Measurements from ENCODE around the gene KIF26B. TPM values are rescaled to one million over a fixed set of nuclear protein-coding genes. Genes with fewer than 3 reads are reported as not detected.
A peak's percentile ranks its signal among the peaks of the same experiment; 100 is the strongest.

KIF26B gene
- polyA plus RNA-seq, 2 of the 4 experiments (the other 2 are of a cell fraction), result 0.01 to 0.04 TPM

DNA sequence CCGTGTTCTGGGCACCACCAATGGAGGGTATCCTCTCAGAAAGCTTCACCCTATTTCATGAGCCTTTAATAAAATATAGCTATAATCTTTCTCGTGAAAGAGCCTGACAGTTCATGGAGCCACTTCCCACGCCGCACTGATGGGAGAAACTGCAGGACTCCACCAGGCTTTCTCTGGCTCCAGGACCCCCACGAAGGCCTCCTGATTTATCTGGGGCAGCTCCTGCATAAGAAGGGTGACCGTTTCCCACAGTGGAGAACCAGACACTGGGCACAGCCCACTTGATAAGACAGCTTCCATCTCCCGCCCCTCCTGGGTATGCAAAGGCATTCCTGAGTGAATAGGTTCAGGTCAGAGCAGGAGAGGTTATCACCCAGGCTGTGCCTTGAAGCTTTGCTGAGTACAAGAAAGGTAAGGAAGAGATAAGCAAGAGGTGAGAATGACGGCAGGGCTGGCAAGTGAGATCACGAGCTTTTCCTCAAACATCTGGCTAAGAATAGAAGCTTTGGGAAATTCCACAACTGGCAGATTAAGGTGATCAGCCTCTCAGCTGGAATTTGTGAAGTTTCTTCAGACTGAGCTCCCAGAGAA is 499.8 kb downstream of the KIF26B start:
- 31% methylated on average over 9 of the region's 9 CpGs for WGBS (ENCODE audit: missing lambda C conversion rate)
- TF ChIP-seq SREBF2 (IDR thresholded peaks at IDR 0.05), result no peak
- TF ChIP-seq, protein P1, sequence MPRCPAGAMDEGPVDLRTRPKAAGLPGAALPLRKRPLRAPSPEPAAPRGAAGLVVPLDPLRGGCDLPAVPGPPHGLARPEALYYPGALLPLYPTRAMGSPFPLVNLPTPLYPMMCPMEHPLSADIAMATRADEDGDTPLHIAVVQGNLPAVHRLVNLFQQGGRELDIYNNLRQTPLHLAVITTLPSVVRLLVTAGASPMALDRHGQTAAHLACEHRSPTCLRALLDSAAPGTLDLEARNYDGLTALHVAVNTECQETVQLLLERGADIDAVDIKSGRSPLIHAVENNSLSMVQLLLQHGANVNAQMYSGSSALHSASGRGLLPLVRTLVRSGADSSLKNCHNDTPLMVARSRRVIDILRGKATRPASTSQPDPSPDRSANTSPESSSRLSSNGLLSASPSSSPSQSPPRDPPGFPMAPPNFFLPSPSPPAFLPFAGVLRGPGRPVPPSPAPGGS (IDR thresholded peaks at IDR 0.05), result no peak
- TF ChIP-seq FOSL2 (IDR thresholded peaks at IDR 0.05), result no peak
- no peak for TF ChIP-seq FOSL2 (CRISPR knock-in tag; IDR thresholded peaks at IDR 0.05)
- TF ChIP-seq NPAS2 (CRISPR knock-in tag; IDR thresholded peaks at IDR 0.05; ENCODE audit: borderline replicate concordance), result no peak
- TF ChIP-seq, protein P2, sequence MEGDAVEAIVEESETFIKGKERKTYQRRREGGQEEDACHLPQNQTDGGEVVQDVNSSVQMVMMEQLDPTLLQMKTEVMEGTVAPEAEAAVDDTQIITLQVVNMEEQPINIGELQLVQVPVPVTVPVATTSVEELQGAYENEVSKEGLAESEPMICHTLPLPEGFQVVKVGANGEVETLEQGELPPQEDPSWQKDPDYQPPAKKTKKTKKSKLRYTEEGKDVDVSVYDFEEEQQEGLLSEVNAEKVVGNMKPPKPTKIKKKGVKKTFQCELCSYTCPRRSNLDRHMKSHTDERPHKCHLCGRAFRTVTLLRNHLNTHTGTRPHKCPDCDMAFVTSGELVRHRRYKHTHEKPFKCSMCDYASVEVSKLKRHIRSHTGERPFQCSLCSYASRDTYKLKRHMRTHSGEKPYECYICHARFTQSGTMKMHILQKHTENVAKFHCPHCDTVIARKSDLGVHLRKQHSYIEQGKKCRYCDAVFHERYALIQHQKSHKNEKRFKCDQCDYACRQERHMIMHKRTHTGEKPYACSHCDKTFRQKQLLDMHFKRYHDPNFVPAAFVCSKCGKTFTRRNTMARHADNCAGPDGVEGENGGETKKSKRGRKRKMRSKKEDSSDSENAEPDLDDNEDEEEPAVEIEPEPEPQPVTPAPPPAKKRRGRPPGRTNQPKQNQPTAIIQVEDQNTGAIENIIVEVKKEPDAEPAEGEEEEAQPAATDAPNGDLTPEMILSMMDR (IDR thresholded peaks at IDR 0.05), result no peak
- TF ChIP-seq HOXA7 (CRISPR knock-in tag; IDR thresholded peaks at IDR 0.05), result no peak
- no peak for TF ChIP-seq CBX8 (IDR thresholded peaks at IDR 0.05)
- TF ChIP-seq TP53 (CRISPR knock-in tag; IDR thresholded peaks at IDR 0.05), result no peak
- TF ChIP-seq HDAC2 (IDR thresholded peaks at IDR 0.05), result no peak
- Histone ChIP-seq H3K9me3 (no peaks in the 10 kb centered on the region; the same call in 2 of the 3 replicates), H3K4me3 (no peak overlapping the region), H3K4me2 (no peak overlapping the region), H3K4me1 (no peaks in the 10 kb centered on the region), H3K27ac (no peak overlapping the region)
- ATAC-seq (no peak), FAIRE-seq (no peak), DNase-seq (ENCODE audit: low read depth in 1 of 2, low spot score in 1 of 2) (no peak)
- ChIA-PET POLR2A (no interaction called here), CTCF (interaction anchor here (1.1 kb wide), 1 partner anchor 9 kb away, joined by 3 read pairs; no protein-coding TSS in a partner anchor)

GRCh38 chr1:245656189-245656717 is 501.5 kb downstream of the KIF26B start:
- Histone ChIP-seq H3K27ac (no peak overlapping the region), H3K4me3 (no peak overlapping the region), H3K4me1 (no peaks in the 10 kb centered on the region), H3K9me3 (no peaks in the 10 kb centered on the region; the same call in 2 of the 3 replicates), H3K4me2 (no peak overlapping the region)
- no peak for TF ChIP-seq JUN (IDR thresholded peaks at IDR 0.05)
- TF ChIP-seq SMC3 (IDR thresholded peaks at IDR 0.05), result no peak
- no peak for TF ChIP-seq RARB (CRISPR knock-in tag; IDR thresholded peaks at IDR 0.05)
- no peak for TF ChIP-seq RFX5 (IDR thresholded peaks at IDR 0.05)
- no peak for TF ChIP-seq HES2 (IDR thresholded peaks at IDR 0.05)
- no peak for TF ChIP-seq MYC (IDR thresholded peaks at IDR 0.05; ENCODE audit: borderline replicate concordance, low read length)
- TF ChIP-seq, protein P1 (IDR thresholded peaks at IDR 0.05), result no peak
- TF ChIP-seq MAZ (IDR thresholded peaks at IDR 0.05; ENCODE audit: borderline replicate concordance, low read depth, low read length), result no peak
- no peak for TF ChIP-seq USF2 (IDR thresholded peaks at IDR 0.05)
- no peak for TF ChIP-seq REST (IDR thresholded peaks at IDR 0.05)
- 60% methylated on average over 11 of the region's 11 CpGs for WGBS (ENCODE audit: missing lambda C conversion rate)
- DNase-seq (ENCODE audit: low read depth in 1 of 2, low spot score in 1 of 2) (no peak), FAIRE-seq (no peak), ATAC-seq (0 out of 6 replicates have a peak, but pooled peaks of 1 of the 2 experiments have one; percentile 30)
- ChIA-PET CTCF (no interaction called here), POLR2A (no interaction called here)

Measured in A549 (cell line).